Ascending aorta (tissue), 2 donors: ENCODE measurements around the gene TSTD1. TPM values are rescaled to one million over a fixed set of nuclear protein-coding genes. Genes with fewer than 3 reads are reported as not detected.

ENCODE experiments used
- DNase-seq, 2 donors: peaks; one replicate each; pipeline ENCODE4 v3.0.0-alpha.2; 2019; ENCODE audit warnings: low spot score in 2 of 2
- H3K27ac ChIP-seq, 2 donors: fragments of 200-600 bp; sonication (generic); one replicate each; pipeline ENCODE4 v1.5.1; 2016 to 2017; ENCODE audit warnings: mild to moderate bottlenecking in 1 of 2
- H3K27me3 ChIP-seq: fragments of 200-600 bp; sonication (generic); one replicate; pipeline ENCODE4 v1.5.1; 2017
- H3K36me3 ChIP-seq, 2 donors: fragments of 200-600 bp; sonication (generic); one replicate each; pipeline ENCODE4 v1.5.1; 2016
- H3K4me1 ChIP-seq, 2 donors: fragments of 200-600 bp; sonication (generic); one replicate each; pipeline ENCODE4 v1.5.1; 2016 to 2017; ENCODE audit warnings: mild to moderate bottlenecking in 1 of 2
- H3K4me3 ChIP-seq, 2 donors: fragments of 200-600 bp; sonication (generic); one replicate each; pipeline ENCODE4 v1.5.1; 2016 to 2017; ENCODE audit warnings: mild to moderate bottlenecking in 1 of 2
- H3K9me3 ChIP-seq, 2 donors: fragments of 200-600 bp; sonication (generic); one replicate each; pipeline ENCODE4 v1.5.1; 2016
- intact Hi-C: fragments of 100-400 bp; cut with DNase I; formaldehyde crosslinking; loops from one replicate; pipeline ENCODE4 v1.15.1; 2023
- total RNA-seq: library from RNA; depleted of rRNA; stranded (reverse); fragments of >200 nt; gene quantifications from one replicate; pipeline ENCODE4 v1.1.0, GENCODE V29; 2016
- TF ChIP-seq, protein P1 (sequence below), 3 experiments: fragments of 200-600 bp in 2 of 3; fragments of 450-650 bp in 1 of 3; sonication (generic) in 2 of 3; IDR thresholded peaks; one replicate each; pipeline ENCODE4 v1.5.1; 2016 to 2019; ENCODE audit warnings: antibody characterized with exemption in 3 of 3, mild to moderate bottlenecking in 1 of 3, moderate library complexity in 1 of 3

Gene TSTD1
- total RNA-seq, 1 donor from 2014 or later, result not detected

DNA sequence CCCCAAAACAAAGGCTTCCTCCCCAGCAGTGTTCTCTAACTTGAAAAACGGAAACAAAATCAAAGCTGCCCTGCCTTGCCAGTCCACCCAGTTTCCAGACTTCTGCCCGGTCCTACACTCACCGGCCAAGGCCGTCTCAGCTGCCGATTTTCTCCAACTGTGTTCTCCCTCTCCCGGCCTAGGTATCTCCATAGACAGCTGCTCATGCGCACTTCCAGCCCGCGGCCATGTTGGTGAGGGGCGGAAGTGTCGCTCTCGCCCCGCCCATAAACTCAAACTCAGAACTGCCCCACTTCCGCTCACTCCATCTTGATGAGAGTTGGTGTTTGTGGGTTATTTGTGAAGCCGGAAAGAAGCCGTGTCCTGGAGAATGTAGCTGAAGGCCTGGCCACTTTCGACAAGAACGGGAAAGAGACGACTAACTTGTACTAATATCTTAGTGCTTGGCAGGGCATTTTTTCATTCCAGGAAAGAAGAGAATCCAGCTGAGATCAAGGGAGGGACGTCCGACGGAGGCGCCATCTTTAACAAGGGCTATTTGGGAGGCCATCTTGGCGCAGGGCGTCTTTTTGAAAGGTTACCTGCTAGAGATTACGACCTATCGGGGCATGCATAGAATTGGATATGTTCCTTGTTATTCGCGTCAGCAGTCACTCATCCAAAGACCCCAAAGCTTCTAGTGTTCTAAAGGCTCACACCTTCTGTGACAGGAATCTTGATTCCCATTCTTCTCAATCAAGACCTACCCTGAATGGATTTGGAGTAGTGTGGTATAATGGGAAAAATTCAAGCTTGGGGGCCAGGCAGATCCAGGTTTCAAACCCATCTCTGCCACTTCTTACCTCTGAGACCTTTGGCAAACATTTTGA, 7.2 kb upstream of the TSTD1 start, which contains the start of gene USF1:
TSS of gene USF1 (minus strand) at position 242 of the 869 bp plus-strand sequence. CDS start 2,702 bp downstream, outside the sequence.
- Histone ChIP-seq H3K27ac (peak within 1 kb of the TSS; percentile 93 to 96), H3K9me3 (no peaks in the 10 kb centered on the region), H3K27me3 (no peaks in the 10 kb centered on the region), H3K36me3 (peaks cover 20% of the 10 kb centered on the region in 2 donors), H3K4me1 (peaks cover 6 to 13% of the 10 kb centered on the region in 2 donors), H3K4me3 (peak within 1 kb of the TSS; percentile 63 to 95)
- intact Hi-C loops, result loop anchor here (1.0 to 10.0 kb wide), 5 partner anchors 51 to 349 kb away; partner anchors contain the start of genes NDUFS2, NIT1, PFDN2 and PPOX
- TF ChIP-seq, protein P1, sequence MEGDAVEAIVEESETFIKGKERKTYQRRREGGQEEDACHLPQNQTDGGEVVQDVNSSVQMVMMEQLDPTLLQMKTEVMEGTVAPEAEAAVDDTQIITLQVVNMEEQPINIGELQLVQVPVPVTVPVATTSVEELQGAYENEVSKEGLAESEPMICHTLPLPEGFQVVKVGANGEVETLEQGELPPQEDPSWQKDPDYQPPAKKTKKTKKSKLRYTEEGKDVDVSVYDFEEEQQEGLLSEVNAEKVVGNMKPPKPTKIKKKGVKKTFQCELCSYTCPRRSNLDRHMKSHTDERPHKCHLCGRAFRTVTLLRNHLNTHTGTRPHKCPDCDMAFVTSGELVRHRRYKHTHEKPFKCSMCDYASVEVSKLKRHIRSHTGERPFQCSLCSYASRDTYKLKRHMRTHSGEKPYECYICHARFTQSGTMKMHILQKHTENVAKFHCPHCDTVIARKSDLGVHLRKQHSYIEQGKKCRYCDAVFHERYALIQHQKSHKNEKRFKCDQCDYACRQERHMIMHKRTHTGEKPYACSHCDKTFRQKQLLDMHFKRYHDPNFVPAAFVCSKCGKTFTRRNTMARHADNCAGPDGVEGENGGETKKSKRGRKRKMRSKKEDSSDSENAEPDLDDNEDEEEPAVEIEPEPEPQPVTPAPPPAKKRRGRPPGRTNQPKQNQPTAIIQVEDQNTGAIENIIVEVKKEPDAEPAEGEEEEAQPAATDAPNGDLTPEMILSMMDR (IDR thresholded peaks at IDR 0.05), result no peak
- DNase-seq, result peak; percentile 79 to 97

GRCh38 chr1:161044908-161045735, 6.4 kb upstream of the TSTD1 start:
- peaks cover 28% of the 10 kb centered on the region in 2 donors for H3K36me3 ChIP-seq
- DNase-seq, result peak in 1 of 2 donors; percentile 85
- peaks cover 6 to 13% of the 10 kb centered on the region in 2 donors for H3K4me1 ChIP-seq
- H3K27ac ChIP-seq, result peak overlapping the region; percentile 93 to 96
- intact Hi-C loops, result loop anchor here (5.0 to 10.0 kb wide), 4 partner anchors 72 to 350 kb away; partner anchors contain the start of genes NDUFS2, NIT1, PFDN2 and PPOX
- no peaks in the 10 kb centered on the region for H3K27me3 ChIP-seq
- TF ChIP-seq, protein P1 (IDR thresholded peaks at IDR 0.05), result no peak
- peak overlapping the region; percentile 63 to 95 for H3K4me3 ChIP-seq
- no peaks in the 10 kb centered on the region for H3K9me3 ChIP-seq

GRCh38 chr1:161044535-161044907, 5.8 kb upstream of the TSTD1 start:
- Histone ChIP-seq H3K36me3 (peaks cover 34% of the 10 kb centered on the region in 2 donors), H3K4me3 (peak overlapping the region; percentile 63 to 95), H3K9me3 (no peaks in the 10 kb centered on the region), H3K27ac (peak overlapping the region; percentile 93 to 96), H3K27me3 (no peaks in the 10 kb centered on the region), H3K4me1 (peaks cover 6 to 13% of the 10 kb centered on the region in 2 donors)
- intact Hi-C loops, result loop anchor here (10.0 kb wide), 3 partner anchors 120 to 350 kb away; partner anchors contain the start of genes NDUFS2 and PPOX
- DNase-seq, result no peak
- TF ChIP-seq, protein P1 (IDR thresholded peaks at IDR 0.05), result no peak

DNA sequence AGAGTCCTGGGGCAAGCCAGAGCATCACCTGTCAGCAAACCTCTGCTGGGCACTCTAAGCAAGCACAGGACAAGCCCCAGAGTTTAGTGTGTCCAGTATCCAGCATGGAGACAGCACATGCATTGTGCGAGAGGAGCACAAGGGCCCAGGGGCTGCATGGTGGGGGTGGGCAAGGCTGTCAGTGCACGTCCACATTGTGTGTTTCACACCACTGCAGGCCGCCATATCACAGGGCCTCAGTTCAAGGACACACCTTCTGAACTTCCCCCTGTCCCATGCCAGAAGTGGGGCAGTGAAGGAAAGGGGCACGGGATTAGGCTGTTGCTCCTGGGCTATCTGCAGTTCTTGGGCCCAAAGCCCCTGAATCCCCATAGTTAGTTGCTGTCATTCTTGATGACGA, 782 bp upstream of the TSTD1 start:
- peaks cover 5 to 10% of the 10 kb centered on the region in 2 donors for H3K4me1 ChIP-seq

DNA sequence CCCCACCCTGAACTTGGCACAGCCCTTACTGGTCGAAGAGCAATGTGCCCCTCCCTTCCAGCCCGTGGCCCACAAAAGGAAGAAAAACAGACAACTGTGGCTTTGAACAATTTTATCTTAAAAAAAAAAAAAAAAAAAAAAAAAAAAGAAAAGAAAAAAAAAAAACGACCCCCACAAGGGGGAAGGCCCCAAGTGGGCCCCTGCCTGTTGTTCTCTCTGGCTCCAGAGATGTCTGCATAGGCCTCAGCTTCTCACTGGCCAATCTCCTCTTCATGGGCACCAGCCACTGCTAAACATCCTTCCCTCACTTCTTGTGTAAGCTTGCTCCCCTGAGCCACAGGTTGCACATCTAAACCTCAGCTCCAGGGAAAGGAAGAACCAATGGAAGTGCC, 386 bp upstream of the TSTD1 start:
- Histone ChIP-seq H3K9me3 (no peaks in the 10 kb centered on the region), H3K27ac (no peak overlapping the region), H3K4me1 (peaks cover 1 to 6% of the 10 kb centered on the region in 2 donors), H3K4me3 (peak overlapping the region; percentile 39 to 56), H3K36me3 (peaks cover 39 to 42% of the 10 kb centered on the region in 2 donors), H3K27me3 (no peaks in the 10 kb centered on the region)
- TF ChIP-seq, protein P1 (IDR thresholded peaks at IDR 0.05), result no peak
- intact Hi-C loops, result no loop called here
- DNase-seq, result no peak

More for the DNA sequence above, 782 bp upstream of the TSTD1 start:
- TF ChIP-seq, protein P1 (IDR thresholded peaks at IDR 0.05), result no peak
- Histone ChIP-seq H3K36me3 (peaks cover 39 to 42% of the 10 kb centered on the region in 2 donors), H3K9me3 (no peaks in the 10 kb centered on the region), H3K27ac (no peak overlapping the region), H3K4me3 (no peak overlapping the region), H3K27me3 (no peaks in the 10 kb centered on the region)
- no peak for DNase-seq
- intact Hi-C loops, result no loop called here
